Stimulated activated memory B cell treated with anti-CD40 and anti-IgM and Interleukin-4, amounts not matched to agents 10 μg/mL and 1 μg/mL and 100 μg/mL, for 72 hours (primary cell): Measurements from ENCODE around the gene DHX38.

Source experiments
- ATAC-seq: fragments of 150-1000 bp; cut with Tn5 transposase; 2 replicates; pipeline ENCODE4 v1.10.0; 2021
- H3K27ac Mint-ChIP-seq: one replicate; pipeline ENCODE4 v1.8.0; 2022; ENCODE audit warnings: mild to moderate bottlenecking, mixed read lengths
- H3K27me3 Mint-ChIP-seq: one replicate; pipeline ENCODE4 v1.8.0; 2022; ENCODE audit warnings: mixed read lengths
- H3K36me3 Mint-ChIP-seq: one replicate; pipeline ENCODE4 v1.8.0; 2022; ENCODE audit warnings: mixed read lengths
- H3K4me1 Mint-ChIP-seq: one replicate; pipeline ENCODE4 v1.8.0; 2022; ENCODE audit warnings: mixed read lengths
- H3K4me3 Mint-ChIP-seq: one replicate; pipeline ENCODE4 v1.8.0; 2022; ENCODE audit warnings: mild to moderate bottlenecking, moderate library complexity, mixed read lengths
- H3K9me3 Mint-ChIP-seq: one replicate; pipeline ENCODE4 v1.8.0; 2022; ENCODE audit warnings: mixed read lengths

Gene DHX38

DNA sequence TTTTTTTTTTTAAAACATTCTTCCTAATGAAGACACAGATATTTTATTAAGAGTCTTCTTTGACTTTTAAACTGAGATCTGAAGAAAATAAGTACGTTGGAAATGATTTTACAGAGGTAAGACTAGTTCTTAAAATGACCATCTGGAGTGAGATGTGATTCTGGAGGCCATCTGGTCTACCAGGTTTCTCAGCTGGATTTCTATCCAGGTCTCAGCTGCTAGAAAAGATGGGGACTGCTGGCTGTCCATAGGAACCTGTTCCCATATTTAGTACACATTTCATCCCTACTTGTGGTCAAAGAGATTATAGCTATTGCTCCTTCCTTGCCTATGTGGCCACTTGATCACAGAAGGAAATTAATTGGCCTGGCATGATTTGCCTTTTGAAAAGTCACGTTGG, 66.2 kb downstream of the DHX38 start:
- Mint-ChIP-seq H3K4me1 (no peaks in the 10 kb centered on the region), H3K27me3 (no peaks in the 10 kb centered on the region), H3K4me3 (no peak overlapping the region)

GRCh38 chr16:72162105-72162692, 68.6 kb downstream of the DHX38 start:
- Mint-ChIP-seq H3K4me3 (no peak overlapping the region), H3K4me1 (no peaks in the 10 kb centered on the region), H3K27ac (no peak overlapping the region), H3K36me3 (peaks cover 10% of the 10 kb centered on the region), H3K27me3 (peaks cover 13% of the 10 kb centered on the region), H3K9me3 (peaks cover 5% of the 10 kb centered on the region)
- no peak for ATAC-seq

More for the DNA sequence above, 66.2 kb downstream of the DHX38 start:
- no peak overlapping the region for H3K27ac Mint-ChIP-seq
- H3K36me3 Mint-ChIP-seq = peaks cover 6% of the 10 kb centered on the region
- ATAC-seq = no peak
- peaks cover 3% of the 10 kb centered on the region for H3K9me3 Mint-ChIP-seq
